ENCODE measurements around the gene NACC1.

GRCh38 chr19:13151605-13152355 lies 33.7 kb downstream of the NACC1 start:
- TF ChIP-seq EZH2 (IDR thresholded peaks at IDR 0.05; ENCODE audit: borderline replicate concordance) (no peak), CTCF (IDR thresholded peaks at IDR 0.05; ENCODE audit: poor library complexity) (no peak)

Measured in hepatocyte (in vitro differentiated cells).